ENCODE results near the gene FBXO48. TPM values are rescaled to one million over a fixed set of nuclear protein-coding genes. Genes with fewer than 3 reads are reported as not detected.

The FBXO48 gene
- total RNA-seq, 4 donors from 2014 or later, result 0.61 to 0.95 (median 0.64) TPM

DNA sequence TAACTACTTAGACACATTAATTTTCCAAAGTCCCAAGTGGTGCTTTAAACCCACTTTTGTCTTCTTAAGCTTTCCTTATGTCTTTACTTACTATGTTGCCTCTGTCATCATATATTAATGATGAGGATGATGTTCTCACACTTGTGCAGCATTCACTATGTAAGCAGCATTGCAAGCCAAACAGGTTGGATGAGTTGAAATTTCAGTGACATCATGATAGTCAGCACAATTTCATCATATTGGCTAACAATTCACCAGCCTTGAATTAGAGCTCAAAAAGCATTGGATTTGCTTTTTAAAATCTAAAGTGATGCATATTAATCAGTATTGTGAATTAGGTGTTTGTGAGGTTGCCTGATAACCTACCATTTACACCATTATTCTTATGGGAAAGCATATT is 8.0 kb upstream of the FBXO48 start:
- no peak for DNase-seq

DNA sequence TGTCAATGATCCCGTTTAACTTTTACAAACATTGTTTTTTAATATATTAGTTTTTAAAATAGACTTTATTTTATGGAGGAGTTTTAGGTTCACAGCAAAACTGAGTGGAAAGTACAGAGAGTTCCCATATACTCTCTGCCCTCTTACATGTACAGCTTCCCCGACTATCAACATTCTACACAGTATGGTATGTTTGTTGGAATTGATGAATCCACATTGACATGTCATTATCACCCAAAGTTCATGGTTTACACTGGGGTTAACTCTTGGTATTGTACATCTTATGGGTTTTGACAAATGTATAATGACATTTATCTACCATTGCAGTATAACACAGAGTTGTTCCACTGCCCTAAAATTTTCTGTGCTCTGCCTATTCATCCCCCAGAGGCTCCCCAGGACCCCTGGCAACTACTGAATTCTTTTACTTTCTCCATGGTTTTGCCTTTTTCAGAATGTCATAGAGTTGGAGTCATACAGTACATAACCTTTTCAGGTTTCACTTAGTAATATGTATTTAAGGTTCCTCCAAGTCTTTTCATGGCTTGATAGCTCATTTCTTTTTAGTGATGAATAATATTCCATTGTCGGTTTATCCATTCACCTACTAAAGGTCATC is 5.8 kb upstream of the FBXO48 start:
- intact Hi-C loops (cut with DNase I), result no loop called here
- Histone ChIP-seq H3K36me3 (no peaks in the 10 kb centered on the region), H3K27ac (no peak overlapping the region), H3K9me3 (no peaks in the 10 kb centered on the region), H3K27me3 (no peaks in the 10 kb centered on the region), H3K4me1 (peaks cover 0 to 36% (median 6%) of the 10 kb centered on the region in 3 donors), H3K4me3 (no peak overlapping the region)
- 85 to 87% methylated on average over 3 of the region's 3 CpGs for WGBS, 2 donors
- TF ChIP-seq, protein P1, sequence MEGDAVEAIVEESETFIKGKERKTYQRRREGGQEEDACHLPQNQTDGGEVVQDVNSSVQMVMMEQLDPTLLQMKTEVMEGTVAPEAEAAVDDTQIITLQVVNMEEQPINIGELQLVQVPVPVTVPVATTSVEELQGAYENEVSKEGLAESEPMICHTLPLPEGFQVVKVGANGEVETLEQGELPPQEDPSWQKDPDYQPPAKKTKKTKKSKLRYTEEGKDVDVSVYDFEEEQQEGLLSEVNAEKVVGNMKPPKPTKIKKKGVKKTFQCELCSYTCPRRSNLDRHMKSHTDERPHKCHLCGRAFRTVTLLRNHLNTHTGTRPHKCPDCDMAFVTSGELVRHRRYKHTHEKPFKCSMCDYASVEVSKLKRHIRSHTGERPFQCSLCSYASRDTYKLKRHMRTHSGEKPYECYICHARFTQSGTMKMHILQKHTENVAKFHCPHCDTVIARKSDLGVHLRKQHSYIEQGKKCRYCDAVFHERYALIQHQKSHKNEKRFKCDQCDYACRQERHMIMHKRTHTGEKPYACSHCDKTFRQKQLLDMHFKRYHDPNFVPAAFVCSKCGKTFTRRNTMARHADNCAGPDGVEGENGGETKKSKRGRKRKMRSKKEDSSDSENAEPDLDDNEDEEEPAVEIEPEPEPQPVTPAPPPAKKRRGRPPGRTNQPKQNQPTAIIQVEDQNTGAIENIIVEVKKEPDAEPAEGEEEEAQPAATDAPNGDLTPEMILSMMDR (IDR thresholded peaks at IDR 0.05), result no peak
- TF ChIP-seq POLR2A (IDR thresholded peaks at IDR 0.05), result no peak
- DNase-seq, result no peak

More for the DNA sequence above, 8.0 kb upstream of the FBXO48 start:
- TF ChIP-seq POLR2A (IDR thresholded peaks at IDR 0.05), result no peak
- TF ChIP-seq, protein P1 (IDR thresholded peaks at IDR 0.05), result no peak
- intact Hi-C loops (cut with DNase I), result no loop called here
- Histone ChIP-seq H3K4me3 (no peak overlapping the region), H3K4me1 (peaks cover 0 to 15% (median 0%) of the 10 kb centered on the region in 3 donors), H3K27me3 (no peaks in the 10 kb centered on the region), H3K9me3 (no peaks in the 10 kb centered on the region), H3K27ac (peak overlapping the region in 2 of 4 donors; percentile 26 to 49), H3K36me3 (no peaks in the 10 kb centered on the region)

DNA sequence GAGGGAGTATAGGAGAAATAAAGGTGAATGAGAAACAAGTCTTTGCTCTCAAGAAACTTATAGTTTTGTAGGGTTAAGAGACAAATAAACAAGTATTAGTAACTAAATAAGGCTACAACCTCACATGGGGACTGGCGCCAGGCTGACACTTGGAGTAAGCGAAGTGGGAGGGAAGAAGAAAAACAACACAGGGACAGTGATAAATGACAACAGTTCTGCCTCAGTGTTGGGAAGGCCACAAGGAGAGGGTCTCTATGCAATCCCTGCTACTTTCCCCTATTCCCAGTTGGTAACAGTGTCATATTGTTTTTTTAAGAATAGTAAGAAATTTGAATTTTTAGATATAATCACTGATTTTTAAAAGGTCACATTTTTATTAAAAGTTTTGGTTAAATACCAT is 4.3 kb upstream of the FBXO48 start:
- H3K9me3 ChIP-seq, result no peaks in the 10 kb centered on the region
- intact Hi-C loops (cut with DNase I), result no loop called here
- H3K27ac ChIP-seq, result no peak overlapping the region
- no peak for DNase-seq
- no peaks in the 10 kb centered on the region for H3K36me3 ChIP-seq
- H3K27me3 ChIP-seq, result no peaks in the 10 kb centered on the region
- WGBS, 2 donors, result 94 to 100% methylated on average over 2 of the region's 2 CpGs
- no peak for TF ChIP-seq POLR2A (IDR thresholded peaks at IDR 0.05)
- TF ChIP-seq, protein P1 (IDR thresholded peaks at IDR 0.05), result no peak
- no peak overlapping the region for H3K4me3 ChIP-seq
- peaks cover under 1 to 42% (median 6%) of the 10 kb centered on the region in 3 donors for H3K4me1 ChIP-seq

DNA sequence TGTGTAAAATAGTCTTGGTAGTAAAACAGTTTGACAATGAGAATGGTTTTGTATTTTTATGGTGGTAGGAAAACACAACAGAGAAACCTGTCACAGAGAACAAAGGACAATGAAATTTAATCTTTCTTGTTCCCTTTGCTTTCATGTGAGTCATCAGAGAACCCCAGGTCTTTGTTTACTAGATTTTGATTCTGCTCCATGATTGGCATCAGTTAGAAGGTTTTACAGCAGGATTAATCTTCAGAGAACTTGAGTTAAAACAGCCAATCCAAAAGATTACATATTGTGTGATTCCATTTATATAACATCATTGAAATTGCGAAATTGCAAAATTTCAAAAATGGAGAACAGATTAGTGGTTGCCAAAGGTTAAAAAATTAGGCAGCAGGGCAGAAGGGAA is 2.8 kb upstream of the FBXO48 start:
- DNase-seq, result no peak
- Histone ChIP-seq H3K36me3 (no peaks in the 10 kb centered on the region), H3K4me3 (no peak overlapping the region), H3K27ac (peak overlapping the region in 1 of 4 donors; percentile 9), H3K4me1 (peaks cover 6 to 50% (median 11%) of the 10 kb centered on the region in 3 donors), H3K9me3 (no peaks in the 10 kb centered on the region), H3K27me3 (no peaks in the 10 kb centered on the region)
- intact Hi-C loops (cut with DNase I), result no loop called here
- TF ChIP-seq, protein P1 (IDR thresholded peaks at IDR 0.05), result no peak
- no peak for TF ChIP-seq POLR2A (IDR thresholded peaks at IDR 0.05)
- WGBS, 2 donors, result 54 to 89% methylated on average over 1 of the region's 1 CpG

DNA sequence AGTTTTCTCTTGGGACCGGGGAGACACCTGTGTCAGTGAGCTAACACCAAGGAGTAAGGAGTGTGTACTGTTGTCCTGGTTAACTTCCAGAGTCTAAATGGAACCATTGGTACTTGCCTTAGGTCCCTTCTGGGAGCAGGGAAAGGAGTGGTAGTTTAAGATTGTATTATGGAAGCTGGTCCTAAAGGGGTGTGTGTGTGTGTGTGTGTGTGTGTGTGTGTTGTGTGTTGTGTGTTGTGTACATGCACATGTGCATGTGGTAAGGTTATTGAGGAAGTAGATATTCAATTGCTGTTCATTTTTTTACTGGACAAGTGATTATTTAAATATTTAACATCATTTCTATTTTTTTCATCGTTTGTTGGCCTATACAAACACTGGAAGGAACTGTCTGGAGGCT is 1.7 kb upstream of the FBXO48 start:
- TF ChIP-seq, protein P1 (IDR thresholded peaks at IDR 0.05), result no peak
- no peak for TF ChIP-seq POLR2A (IDR thresholded peaks at IDR 0.05)
- Histone ChIP-seq H3K36me3 (no peaks in the 10 kb centered on the region), H3K4me1 (peaks cover 6 to 47% (median 11%) of the 10 kb centered on the region in 3 donors), H3K4me3 (peak overlapping the region in 1 of 4 donors; percentile 88), H3K27ac (peak overlapping the region in 1 of 4 donors; percentile 98), H3K27me3 (no peaks in the 10 kb centered on the region), H3K9me3 (no peaks in the 10 kb centered on the region)
- DNase-seq, result no peak
- intact Hi-C loops (cut with DNase I), result no loop called here
- WGBS, 2 donors, result 36 to 75% methylated on average over 2 of the region's 2 CpGs

Data from esophagus squamous epithelium (tissue), 5 donors.